Caki2 (cell line): ENCODE measurements around the gene KRT40. TPM values are rescaled to one million over a fixed set of nuclear protein-coding genes. Genes with fewer than 3 reads are reported as not detected.

ENCODE experiments used
- DNase-seq: peaks from one replicate; pipeline ENCODE4 v3.0.0-alpha.2; 2015; ENCODE audit warnings: low read depth
- in situ Hi-C: cut with HindIII; loops from 2 replicates; pipeline ENCODE4 v1.10.0; 2016; ENCODE audit warnings: low sequenced_read_pairs, low pct_unique_long_range_greater_than_20kb, mixed read lengths
- total RNA-seq: library from RNA; depleted of rRNA; stranded (reverse); fragments of >200 nt; shearing (Covaris generic); gene quantifications from 2 replicates; pipeline ENCODE4 v1.2.3, GENCODE V29; 2014; ENCODE audit warnings: low replicate concordance; rRNA removed

KRT40 gene
- total RNA-seq: not detected in 2 replicates

GRCh38 chr17:40984226-40984625 is at the start of gene KRT40:
Gene KRT40 (minus strand): TSS chr17:40984326. CDS start chr17:40984273, 53 bp downstream.
- no peak for DNase-seq
- in situ Hi-C loops: no loop called here

- in situ Hi-C loops: no loop called here
Measured at GRCh38 chr17:41029633-41030245, 45.6 kb upstream of the KRT40 start, which contains the start of gene KRTAP1-4. Gene KRTAP1-4 (minus strand): TSS chr17:41030195. CDS start chr17:41030078, 117 bp downstream.

GRCh38 chr17:41026715-41027471 is 42.8 kb upstream of the KRT40 start, which contains the start of gene KRTAP1-5:
Gene KRTAP1-5 (minus strand): TSS chr17:41027208. CDS start chr17:41027155, 53 bp downstream.
- in situ Hi-C loops: no loop called here
- no peak for DNase-seq

More at GRCh38 chr17:41029633-41030245, 45.6 kb upstream of the KRT40 start, which contains the start of gene KRTAP1-4:
- no peak for DNase-seq

- no peak for DNase-seq
- in situ Hi-C loops: no loop called here
Measured at GRCh38 chr17:41024697-41025096, 40.6 kb upstream of the KRT40 start.

GRCh38 chr17:41020336-41020735 is 36.2 kb upstream of the KRT40 start:
- peak; percentile 61 for DNase-seq
- in situ Hi-C loops: no loop called here

GRCh38 chr17:41019415-41019814 is 35.3 kb upstream of the KRT40 start:
- DNase-seq: no peak
- in situ Hi-C loops: no loop called here

- in situ Hi-C loops: no loop called here
- DNase-seq: no peak
Measured at GRCh38 chr17:41018541-41018940, 34.4 kb upstream of the KRT40 start.

- DNase-seq: no peak
- in situ Hi-C loops: no loop called here
Measured at GRCh38 chr17:41016578-41017215, 32.6 kb upstream of the KRT40 start.

GRCh38 chr17:41015454-41015853 is 31.3 kb upstream of the KRT40 start:
- in situ Hi-C loops: no loop called here
- peak; percentile 47 for DNase-seq

- no peak for DNase-seq
- in situ Hi-C loops: no loop called here
Measured at GRCh38 chr17:41013606-41014005, 29.5 kb upstream of the KRT40 start.

GRCh38 chr17:41013181-41013580 is 29.1 kb upstream of the KRT40 start:
- in situ Hi-C loops: no loop called here
- DNase-seq: no peak

- in situ Hi-C loops: no loop called here
- DNase-seq: no peak
Measured at GRCh38 chr17:41012326-41013120, 28.4 kb upstream of the KRT40 start.

- in situ Hi-C loops: no loop called here
- DNase-seq: no peak
Measured at GRCh38 chr17:41010441-41010840, 26.3 kb upstream of the KRT40 start.

- no peak for DNase-seq
- in situ Hi-C loops: no loop called here
Measured at GRCh38 chr17:41009936-41010335, 25.8 kb upstream of the KRT40 start.

- DNase-seq: no peak
- in situ Hi-C loops: no loop called here
Measured at GRCh38 chr17:41009301-41009760, 25.2 kb upstream of the KRT40 start.

- no peak for DNase-seq
- in situ Hi-C loops: no loop called here
Measured at GRCh38 chr17:41008811-41009210, 24.7 kb upstream of the KRT40 start, which contains the start of gene KRTAP3-1. Gene KRTAP3-1 (minus strand): TSS chr17:41009128. CDS start chr17:41009074, 54 bp downstream.

- in situ Hi-C loops: no loop called here
- DNase-seq: no peak
Measured at GRCh38 chr17:41004397-41004796, 20.3 kb upstream of the KRT40 start.

GRCh38 chr17:41003926-41004325 is 19.8 kb upstream of the KRT40 start:
- in situ Hi-C loops: no loop called here
- no peak for DNase-seq
